ENCODE data around the gene C10orf71. TPM values are rescaled to one million over a fixed set of nuclear protein-coding genes. Genes with fewer than 3 reads are reported as not detected.

C10orf71 gene
- total RNA-seq, 2 experiments from 2014 or later = not detected

GRCh38 chr10:49281461-49281860 is 17.5 kb upstream of the C10orf71 start:
- Mint-ChIP-seq H3K27ac (no peak overlapping the region), H3K4me3 (no peak overlapping the region), H3K9me3 (no peaks in the 10 kb centered on the region), H3K27me3 (peaks cover 3% of the 10 kb centered on the region), H3K36me3 (no peaks in the 10 kb centered on the region), H3K4me1 (no peaks in the 10 kb centered on the region)
- DNase-seq = peak; percentile 8

DNA sequence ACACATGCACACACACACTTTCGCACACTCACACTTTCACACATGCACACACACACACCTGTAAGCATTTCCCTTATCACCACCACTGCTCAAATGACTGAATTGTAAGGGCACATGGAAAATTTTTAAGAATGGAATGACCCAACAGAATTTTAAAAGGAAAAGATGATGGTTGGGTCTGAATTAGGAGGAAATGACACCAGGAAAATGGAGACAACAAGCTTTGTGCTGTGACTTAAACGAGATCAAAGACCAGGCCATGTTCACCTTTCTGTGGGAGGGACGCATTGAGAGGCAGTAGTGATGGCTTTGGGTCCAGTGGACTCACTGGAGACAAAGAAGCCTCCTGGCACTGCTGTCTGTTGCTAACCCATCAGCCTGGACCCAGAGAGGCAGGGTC is 16.7 kb upstream of the C10orf71 start:
- Mint-ChIP-seq H3K4me1 (no peaks in the 10 kb centered on the region), H3K9me3 (no peaks in the 10 kb centered on the region), H3K27me3 (peaks cover 3% of the 10 kb centered on the region), H3K36me3 (no peaks in the 10 kb centered on the region), H3K27ac (no peak overlapping the region), H3K4me3 (no peak overlapping the region)
- DNase-seq = no peak

DNA sequence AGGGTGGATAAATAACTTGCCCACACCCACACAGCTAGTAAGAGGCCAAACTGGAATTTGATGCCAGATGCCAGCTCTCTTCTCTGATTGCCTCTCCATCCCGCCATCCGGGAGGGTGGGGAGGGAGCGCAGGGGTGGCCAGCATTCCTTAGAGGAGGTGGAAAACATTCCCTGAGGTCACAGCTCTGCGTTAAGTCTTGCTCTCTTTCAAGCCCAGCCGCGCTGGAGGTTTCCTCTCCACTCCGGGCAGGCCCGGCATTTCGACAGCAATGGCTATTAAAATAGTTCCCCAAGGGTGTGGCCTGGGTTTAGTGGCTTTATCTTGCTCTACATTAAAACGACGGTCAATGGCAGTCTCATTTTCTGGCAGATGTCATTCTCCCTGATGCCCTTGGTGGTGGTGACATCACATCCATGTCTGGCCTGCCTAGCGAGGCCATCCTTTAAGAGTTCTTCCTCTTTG is 16.1 kb upstream of the C10orf71 start:
- Mint-ChIP-seq H3K27ac (no peak overlapping the region), H3K9me3 (no peaks in the 10 kb centered on the region), H3K4me1 (no peaks in the 10 kb centered on the region), H3K27me3 (peaks cover 3% of the 10 kb centered on the region), H3K36me3 (no peaks in the 10 kb centered on the region), H3K4me3 (no peak overlapping the region)
- DNase-seq = no peak

DNA sequence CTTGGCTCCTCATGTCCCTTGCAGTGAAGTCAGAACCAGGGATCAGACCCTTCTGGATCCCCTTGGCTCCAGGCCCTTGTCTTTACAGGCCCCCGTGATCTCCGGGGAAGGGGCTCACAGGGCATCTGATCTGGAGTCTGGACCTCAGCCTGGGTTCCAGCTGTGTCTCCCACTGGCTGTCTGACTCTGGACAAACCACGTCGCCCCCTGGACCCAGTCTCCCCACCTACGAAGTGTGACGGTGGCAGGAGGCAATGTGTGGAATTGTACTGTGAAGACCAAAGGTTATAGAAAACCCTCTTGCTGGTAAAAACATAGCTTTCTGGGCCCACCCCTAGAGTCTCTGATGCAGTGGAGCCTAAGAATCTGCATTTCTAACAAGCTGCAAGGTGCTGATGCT is 15.5 kb upstream of the C10orf71 start:
- H3K4me3 Mint-ChIP-seq = no peak overlapping the region
- no peak overlapping the region for H3K27ac Mint-ChIP-seq
- no peaks in the 10 kb centered on the region for H3K9me3 Mint-ChIP-seq
- no peaks in the 10 kb centered on the region for H3K4me1 Mint-ChIP-seq
- peaks cover 3% of the 10 kb centered on the region for H3K27me3 Mint-ChIP-seq
- no peak for DNase-seq
- H3K36me3 Mint-ChIP-seq = no peaks in the 10 kb centered on the region

- Mint-ChIP-seq H3K4me3 (no peak overlapping the region), H3K27me3 (peaks cover 3% of the 10 kb centered on the region), H3K9me3 (no peaks in the 10 kb centered on the region), H3K4me1 (no peaks in the 10 kb centered on the region), H3K27ac (no peak overlapping the region), H3K36me3 (no peaks in the 10 kb centered on the region)
- DNase-seq = no peak
Measured at GRCh38 chr10:49284356-49284755, 14.6 kb upstream of the C10orf71 start.

DNA sequence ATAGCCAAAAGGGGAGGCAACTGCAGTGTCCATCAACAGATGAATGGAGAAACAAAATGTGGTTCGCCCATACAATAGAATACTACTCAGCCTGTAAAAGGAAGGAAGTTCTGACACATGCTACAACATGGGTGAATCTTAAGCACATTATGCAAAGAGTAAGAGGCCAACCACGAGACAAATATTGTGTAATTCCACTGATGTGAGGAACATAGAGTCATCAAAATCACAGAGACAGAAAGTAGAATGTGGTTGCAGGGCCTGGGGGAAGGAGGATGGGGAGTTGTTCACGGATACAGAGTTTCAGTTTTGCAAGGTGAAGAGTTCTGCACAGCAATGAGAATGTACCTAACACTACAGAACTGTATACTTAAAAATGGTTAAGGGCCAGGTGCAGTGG is 13.7 kb upstream of the C10orf71 start:
- Mint-ChIP-seq H3K4me3 (no peak overlapping the region), H3K27ac (no peak overlapping the region), H3K9me3 (no peaks in the 10 kb centered on the region), H3K36me3 (no peaks in the 10 kb centered on the region), H3K4me1 (no peaks in the 10 kb centered on the region), H3K27me3 (peaks cover 3% of the 10 kb centered on the region)
- no peak for DNase-seq

- no peak for DNase-seq
- Mint-ChIP-seq H3K36me3 (no peaks in the 10 kb centered on the region), H3K27me3 (no peaks in the 10 kb centered on the region), H3K27ac (no peak overlapping the region), H3K4me1 (no peaks in the 10 kb centered on the region), H3K4me3 (no peak overlapping the region), H3K9me3 (no peaks in the 10 kb centered on the region)
Measured at GRCh38 chr10:49286686-49287085, 12.3 kb upstream of the C10orf71 start.

GRCh38 chr10:49287689-49288340 is 11.2 kb upstream of the C10orf71 start:
- DNase-seq = no peak
- H3K27ac Mint-ChIP-seq = no peak overlapping the region
- no peaks in the 10 kb centered on the region for H3K4me1 Mint-ChIP-seq
- H3K4me3 Mint-ChIP-seq = no peak overlapping the region
- no peaks in the 10 kb centered on the region for H3K9me3 Mint-ChIP-seq
- H3K27me3 Mint-ChIP-seq = no peaks in the 10 kb centered on the region
- H3K36me3 Mint-ChIP-seq = no peaks in the 10 kb centered on the region

DNA sequence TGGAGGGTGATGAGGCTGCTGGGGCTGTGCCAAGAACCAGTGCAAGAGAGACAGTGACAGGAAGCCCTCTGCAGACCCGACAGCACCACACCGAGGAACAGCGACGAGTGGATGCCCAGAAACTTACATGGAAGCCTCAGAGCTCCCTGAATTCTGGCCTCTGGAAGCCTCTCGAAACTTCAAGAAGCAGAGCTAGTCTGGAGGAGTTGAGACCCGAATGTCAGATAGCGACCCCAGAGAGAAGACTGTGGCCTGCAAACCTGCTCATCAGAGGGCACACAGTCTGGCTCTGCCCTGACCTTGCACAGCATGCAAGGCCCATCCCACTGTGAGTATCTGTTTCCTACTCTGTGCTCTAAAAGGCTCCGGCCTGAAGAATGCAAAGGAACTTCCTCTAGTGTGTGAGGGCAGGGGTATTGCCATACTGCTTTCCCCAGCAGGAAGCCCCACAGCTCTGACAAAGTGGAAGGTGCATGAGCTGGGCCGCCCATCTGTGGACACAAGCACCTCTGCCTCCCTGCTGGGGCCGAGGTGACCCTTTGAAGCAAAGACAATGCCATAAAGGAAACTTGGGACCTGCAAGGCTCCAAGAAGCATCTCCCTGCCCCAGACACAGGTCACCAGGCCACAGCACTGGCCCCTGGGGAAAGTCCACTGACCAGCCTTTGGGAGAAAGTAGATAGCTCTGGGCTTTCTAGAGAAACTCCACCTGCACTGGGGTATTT is 10.5 kb upstream of the C10orf71 start:
- Mint-ChIP-seq H3K27me3 (no peaks in the 10 kb centered on the region), H3K36me3 (no peaks in the 10 kb centered on the region), H3K9me3 (no peaks in the 10 kb centered on the region), H3K4me1 (no peaks in the 10 kb centered on the region), H3K4me3 (no peak overlapping the region), H3K27ac (no peak overlapping the region)
- no peak for DNase-seq

GRCh38 chr10:49289480-49289879 is 9.5 kb upstream of the C10orf71 start:
- no peaks in the 10 kb centered on the region for H3K9me3 Mint-ChIP-seq

DNA sequence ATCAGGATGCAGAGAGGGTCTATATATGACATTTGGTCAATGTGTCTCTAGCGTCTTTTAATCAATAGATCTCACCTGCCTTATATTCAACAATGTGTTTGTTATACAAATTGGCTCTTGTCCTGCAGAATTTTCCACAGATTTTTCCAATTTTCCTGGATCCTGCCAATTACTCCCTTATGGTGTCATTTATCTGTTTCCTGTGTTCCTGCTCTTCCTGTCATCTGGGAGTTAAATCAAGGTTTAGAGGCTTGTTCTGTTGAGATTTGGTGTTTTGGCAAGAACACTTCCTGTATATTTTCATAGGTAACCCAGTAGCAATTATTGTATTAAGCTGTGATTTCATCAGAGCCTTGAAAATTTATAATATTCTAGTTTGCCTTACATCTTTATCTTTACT is 8.8 kb upstream of the C10orf71 start:
- DNase-seq = no peak
- Mint-ChIP-seq H3K4me1 (no peaks in the 10 kb centered on the region), H3K9me3 (no peaks in the 10 kb centered on the region), H3K27me3 (no peaks in the 10 kb centered on the region), H3K36me3 (no peaks in the 10 kb centered on the region), H3K27ac (no peak overlapping the region), H3K4me3 (no peak overlapping the region)

More at GRCh38 chr10:49289480-49289879, 9.5 kb upstream of the C10orf71 start:
- Mint-ChIP-seq H3K36me3 (no peaks in the 10 kb centered on the region), H3K4me1 (no peaks in the 10 kb centered on the region), H3K27ac (no peak overlapping the region), H3K4me3 (no peak overlapping the region), H3K27me3 (no peaks in the 10 kb centered on the region)
- DNase-seq = no peak

- Mint-ChIP-seq H3K27me3 (no peaks in the 10 kb centered on the region), H3K27ac (no peak overlapping the region), H3K4me1 (no peaks in the 10 kb centered on the region), H3K36me3 (no peaks in the 10 kb centered on the region), H3K4me3 (no peak overlapping the region), H3K9me3 (no peaks in the 10 kb centered on the region)
- no peak for DNase-seq
Measured at GRCh38 chr10:49290607-49291006, 8.4 kb upstream of the C10orf71 start.

DNA sequence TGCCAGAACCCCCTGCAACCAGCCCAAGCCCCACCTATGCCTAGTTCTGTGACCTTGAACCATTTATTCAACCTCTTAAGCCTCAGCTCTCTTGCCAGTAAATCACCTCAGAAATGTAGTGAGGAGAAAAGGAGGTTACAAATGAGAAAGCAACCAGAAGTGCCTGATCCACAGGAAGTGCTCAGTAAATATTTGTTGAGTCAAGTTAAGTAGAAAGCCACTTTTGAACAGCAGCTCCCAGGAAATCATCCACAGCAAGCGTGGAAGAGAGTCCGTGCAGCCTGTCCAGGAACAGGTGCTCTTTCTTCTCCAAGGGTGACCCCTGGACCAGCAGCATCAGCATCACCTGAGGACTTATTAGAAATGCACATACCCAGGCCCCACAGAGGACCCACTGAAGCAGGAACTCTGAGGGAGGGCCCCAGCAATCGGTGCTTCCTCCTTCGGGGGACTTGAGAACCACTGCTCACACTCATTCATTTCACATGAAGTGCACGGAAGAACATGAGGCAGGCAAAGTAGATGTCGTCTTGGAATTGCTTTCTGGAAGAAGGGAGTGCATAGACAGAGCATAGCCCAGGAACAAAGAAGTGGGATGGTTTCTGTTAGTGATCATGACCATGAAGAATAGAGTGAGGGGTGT is 6.3 kb upstream of the C10orf71 start:
- no peak overlapping the region for H3K27ac Mint-ChIP-seq
- no peak for DNase-seq
- H3K36me3 Mint-ChIP-seq = no peaks in the 10 kb centered on the region
- H3K27me3 Mint-ChIP-seq = no peaks in the 10 kb centered on the region
- no peaks in the 10 kb centered on the region for H3K4me1 Mint-ChIP-seq
- H3K4me3 Mint-ChIP-seq = no peak overlapping the region
- no peaks in the 10 kb centered on the region for H3K9me3 Mint-ChIP-seq

- DNase-seq = no peak
- Mint-ChIP-seq H3K4me1 (no peaks in the 10 kb centered on the region), H3K27ac (no peak overlapping the region), H3K4me3 (no peak overlapping the region), H3K27me3 (no peaks in the 10 kb centered on the region), H3K36me3 (no peaks in the 10 kb centered on the region), H3K9me3 (no peaks in the 10 kb centered on the region)
Measured at GRCh38 chr10:49293208-49293603, 5.8 kb upstream of the C10orf71 start.

DNA sequence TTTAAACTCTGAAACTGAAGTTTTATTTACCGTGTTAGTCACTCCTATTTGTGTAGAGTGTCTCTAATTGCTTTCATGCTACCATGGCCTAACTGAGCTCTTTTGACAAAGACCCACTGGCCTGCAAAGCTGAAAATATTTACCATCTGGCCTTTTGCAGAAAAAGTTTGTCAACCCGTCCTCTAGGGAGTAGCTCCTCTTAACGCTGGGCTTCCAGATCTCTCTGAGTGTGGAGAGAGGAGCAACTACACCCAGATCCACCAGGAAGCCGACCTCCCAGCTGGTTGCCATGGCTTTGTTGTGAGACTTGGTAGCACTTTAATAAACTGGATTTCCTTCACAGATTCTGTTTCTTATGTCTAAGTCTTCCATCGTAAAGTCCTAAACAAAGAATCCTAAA is 4.2 kb upstream of the C10orf71 start:
- DNase-seq = no peak
- Mint-ChIP-seq H3K4me3 (no peak overlapping the region), H3K27ac (no peak overlapping the region), H3K4me1 (no peaks in the 10 kb centered on the region), H3K9me3 (no peaks in the 10 kb centered on the region), H3K27me3 (no peaks in the 10 kb centered on the region), H3K36me3 (no peaks in the 10 kb centered on the region)

GRCh38 chr10:49295297-49295696 is 3.7 kb upstream of the C10orf71 start:
- no peak for DNase-seq
- Mint-ChIP-seq H3K36me3 (no peaks in the 10 kb centered on the region), H3K4me3 (no peak overlapping the region), H3K27me3 (no peaks in the 10 kb centered on the region), H3K27ac (no peak overlapping the region), H3K4me1 (no peaks in the 10 kb centered on the region), H3K9me3 (no peaks in the 10 kb centered on the region)

All from activated naive CD8-positive, alpha-beta T cell treated with anti-CD3 and anti-CD28 coated beads for 36 hours (primary cell).